ENCODE data around the gene TNFAIP8L3.

The TNFAIP8L3 gene

DNA sequence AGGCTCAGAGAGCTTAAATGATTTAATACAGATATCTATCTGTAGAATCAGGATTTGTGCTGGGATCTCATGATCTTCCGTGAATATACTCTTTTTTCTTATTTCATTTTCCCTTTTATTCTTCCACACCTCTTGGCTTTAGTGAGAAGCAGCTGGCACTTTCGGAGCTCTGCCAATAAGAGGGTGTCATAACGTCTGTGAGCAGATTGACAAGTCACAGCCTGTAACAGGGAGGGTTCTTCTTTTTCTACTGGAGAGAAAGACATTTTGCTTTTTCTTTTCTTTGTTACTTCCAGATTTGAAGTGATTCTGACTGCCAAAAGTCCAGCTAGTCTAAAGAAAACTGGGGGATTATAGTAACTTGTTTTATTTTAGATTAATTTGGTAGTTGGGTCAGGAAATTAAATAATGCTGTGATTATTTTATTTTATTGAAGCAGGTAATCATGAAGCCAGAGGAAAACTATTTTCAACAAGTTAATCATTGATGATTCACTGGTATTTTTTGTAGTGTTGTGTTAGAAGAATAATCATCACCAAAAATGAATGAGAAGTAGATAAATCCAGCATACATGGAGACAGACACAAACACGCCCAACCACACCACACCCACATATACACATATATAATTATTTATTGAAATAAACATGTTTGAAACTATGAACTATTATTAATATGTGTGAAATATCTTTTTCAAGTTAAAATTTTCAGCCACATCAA is 69.8 kb downstream of the TNFAIP8L3 start:
- H3K4me3 ChIP-seq (ENCODE audit: low read depth, low read length): no peak overlapping the region
- in situ Hi-C loops (cut with HindIII; ENCODE audit: low sequenced_read_pairs): no loop called here
- TF ChIP-seq, protein P1, sequence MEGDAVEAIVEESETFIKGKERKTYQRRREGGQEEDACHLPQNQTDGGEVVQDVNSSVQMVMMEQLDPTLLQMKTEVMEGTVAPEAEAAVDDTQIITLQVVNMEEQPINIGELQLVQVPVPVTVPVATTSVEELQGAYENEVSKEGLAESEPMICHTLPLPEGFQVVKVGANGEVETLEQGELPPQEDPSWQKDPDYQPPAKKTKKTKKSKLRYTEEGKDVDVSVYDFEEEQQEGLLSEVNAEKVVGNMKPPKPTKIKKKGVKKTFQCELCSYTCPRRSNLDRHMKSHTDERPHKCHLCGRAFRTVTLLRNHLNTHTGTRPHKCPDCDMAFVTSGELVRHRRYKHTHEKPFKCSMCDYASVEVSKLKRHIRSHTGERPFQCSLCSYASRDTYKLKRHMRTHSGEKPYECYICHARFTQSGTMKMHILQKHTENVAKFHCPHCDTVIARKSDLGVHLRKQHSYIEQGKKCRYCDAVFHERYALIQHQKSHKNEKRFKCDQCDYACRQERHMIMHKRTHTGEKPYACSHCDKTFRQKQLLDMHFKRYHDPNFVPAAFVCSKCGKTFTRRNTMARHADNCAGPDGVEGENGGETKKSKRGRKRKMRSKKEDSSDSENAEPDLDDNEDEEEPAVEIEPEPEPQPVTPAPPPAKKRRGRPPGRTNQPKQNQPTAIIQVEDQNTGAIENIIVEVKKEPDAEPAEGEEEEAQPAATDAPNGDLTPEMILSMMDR (IDR thresholded peaks at IDR 0.05; ENCODE audit: low read depth, low read length): no peak
- no peak for DNase-seq (ENCODE audit: low read depth, low spot score)

DNA sequence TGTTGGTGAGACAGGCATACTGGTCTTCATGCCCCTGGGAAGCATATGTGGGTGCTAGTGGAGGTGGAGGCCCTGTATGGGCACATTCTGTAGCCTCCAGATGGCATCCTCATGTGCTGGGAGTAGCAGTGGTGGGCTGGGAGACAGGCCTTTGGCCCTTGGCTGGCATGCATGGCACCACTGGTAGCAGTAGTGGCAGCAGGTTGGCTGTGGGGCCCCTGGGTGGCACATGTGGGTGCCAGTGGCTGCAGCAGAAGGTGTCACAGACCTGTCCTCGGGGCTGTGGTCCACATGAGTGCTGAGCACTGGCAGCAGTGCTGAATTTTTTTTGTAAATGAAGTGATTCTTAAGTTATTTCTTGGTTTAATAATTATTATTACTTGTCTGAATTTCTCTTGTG is 71.2 kb downstream of the TNFAIP8L3 start:
- no peak for DNase-seq (ENCODE audit: low read depth, low spot score)
- in situ Hi-C loops (cut with HindIII; ENCODE audit: low sequenced_read_pairs): no loop called here
- TF ChIP-seq, protein P1 (IDR thresholded peaks at IDR 0.05; ENCODE audit: low read depth, low read length): no peak
- H3K4me3 ChIP-seq (ENCODE audit: low read depth, low read length): no peak overlapping the region

DNA sequence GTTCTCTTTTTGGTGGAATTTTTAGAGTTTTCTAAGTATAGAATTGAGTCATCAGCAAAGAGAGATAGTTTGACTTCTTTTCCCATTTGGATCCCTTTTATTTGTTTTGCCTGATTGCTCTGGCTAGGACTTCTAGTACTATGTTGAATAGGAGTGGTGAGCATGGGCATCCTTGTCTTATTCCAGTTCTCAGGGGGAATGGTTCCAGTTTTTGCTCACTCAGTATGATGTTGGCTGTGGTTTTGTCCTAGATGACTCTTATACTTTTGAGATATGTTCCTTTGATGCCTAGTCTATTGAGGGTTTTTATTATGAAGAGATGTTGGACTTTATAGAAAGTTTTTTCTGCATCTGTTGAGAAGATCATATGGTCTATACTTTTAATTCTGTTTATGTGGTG is 72.5 kb downstream of the TNFAIP8L3 start:
- H3K4me3 ChIP-seq (ENCODE audit: low read depth, low read length): no peak overlapping the region
- TF ChIP-seq, protein P1 (IDR thresholded peaks at IDR 0.05; ENCODE audit: low read depth, low read length): no peak
- in situ Hi-C loops (cut with HindIII; ENCODE audit: low sequenced_read_pairs): no loop called here
- no peak for DNase-seq (ENCODE audit: low read depth, low spot score)

DNA sequence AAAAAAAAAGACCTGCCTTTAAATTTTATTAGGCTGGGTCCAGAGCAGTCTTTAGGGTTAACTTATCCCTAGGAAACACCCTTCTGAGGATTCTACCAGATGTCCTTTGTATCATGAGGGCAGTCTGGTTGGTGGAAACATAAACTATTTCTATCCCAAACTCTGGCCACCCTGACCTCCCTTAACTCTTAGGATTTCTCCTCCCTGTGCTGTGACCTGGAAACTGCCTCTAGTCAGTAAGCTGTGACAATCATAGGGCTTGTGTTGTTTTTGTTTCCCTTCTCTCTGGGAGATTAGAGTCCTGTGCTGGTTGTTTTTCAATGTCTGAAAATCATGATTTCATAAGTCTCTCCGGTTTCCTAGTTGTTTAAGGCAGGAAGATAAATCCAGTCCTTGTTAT is 78.1 kb downstream of the TNFAIP8L3 start:
- H3K4me3 ChIP-seq (ENCODE audit: low read depth, low read length): no peak overlapping the region
- no peak for DNase-seq (ENCODE audit: low read depth, low spot score)
- TF ChIP-seq, protein P1 (IDR thresholded peaks at IDR 0.05; ENCODE audit: low read depth, low read length): no peak
- in situ Hi-C loops (cut with HindIII; ENCODE audit: low sequenced_read_pairs): no loop called here

DNA sequence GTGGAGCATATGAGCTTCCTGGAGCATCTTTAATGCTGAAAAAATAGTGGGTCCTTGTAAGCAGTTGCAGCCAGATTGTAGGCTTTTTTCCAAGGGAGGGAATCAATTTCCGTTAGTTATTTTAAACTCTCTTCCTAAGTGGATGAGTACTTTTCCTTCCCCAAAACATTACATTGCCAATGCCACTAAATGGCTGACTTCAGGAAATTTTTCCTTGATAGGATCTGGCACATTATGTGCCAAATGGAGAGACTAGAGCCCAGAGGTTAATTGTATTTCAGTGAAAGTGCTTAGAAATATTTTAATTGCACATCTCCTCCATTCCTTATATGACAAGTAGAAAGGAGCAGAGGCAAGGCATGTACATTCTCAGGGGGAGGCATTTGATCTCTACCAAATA is 83.5 kb downstream of the TNFAIP8L3 start:
- TF ChIP-seq, protein P1 (IDR thresholded peaks at IDR 0.05; ENCODE audit: low read depth, low read length): no peak
- H3K4me3 ChIP-seq (ENCODE audit: low read depth, low read length): no peak overlapping the region
- in situ Hi-C loops (cut with HindIII; ENCODE audit: low sequenced_read_pairs): no loop called here
- no peak for DNase-seq (ENCODE audit: low read depth, low spot score)

DNA sequence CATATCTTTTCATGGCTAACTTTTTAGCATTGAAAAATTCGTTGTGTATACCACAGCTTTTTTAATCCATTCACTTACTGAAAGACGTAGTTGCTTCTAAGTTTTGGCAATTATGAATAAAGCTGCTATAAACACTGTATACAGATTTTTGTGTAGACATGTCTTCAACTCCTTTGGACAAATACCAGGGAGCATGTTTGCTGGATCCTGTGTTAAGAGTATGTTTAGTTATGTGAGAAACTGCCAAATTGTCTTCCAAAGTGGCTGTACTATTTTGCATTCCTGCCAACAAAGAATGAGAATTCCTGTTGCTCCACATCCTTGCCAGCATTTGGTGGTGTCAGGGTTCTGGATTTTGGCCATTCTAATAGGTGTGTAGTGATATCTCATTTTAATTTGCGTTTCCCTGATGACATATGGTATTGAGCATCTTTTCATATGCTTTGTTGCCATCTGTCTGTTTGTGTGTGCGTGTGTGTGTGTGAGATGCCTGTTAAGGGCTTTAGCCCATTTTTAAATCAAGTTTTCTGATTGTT is 87.5 kb downstream of the TNFAIP8L3 start:
- TF ChIP-seq, protein P1 (IDR thresholded peaks at IDR 0.05; ENCODE audit: low read depth, low read length): no peak
- no peak for DNase-seq (ENCODE audit: low read depth, low spot score)
- in situ Hi-C loops (cut with HindIII; ENCODE audit: low sequenced_read_pairs): no loop called here
- no peak overlapping the region for H3K4me3 ChIP-seq (ENCODE audit: low read depth, low read length)

Measured in astrocyte of the spinal cord (primary cell).